ENCODE measurements around the gene OSGEP. TPM values are rescaled to one million over a fixed set of nuclear protein-coding genes. Genes with fewer than 3 reads are reported as not detected.

The OSGEP gene
- total RNA-seq, 1 experiment from 2014 or later: 26.6 TPM

GRCh38 chr14:20469242-20469889 is 14.8 kb upstream of the OSGEP start, which contains the start of gene PNP:
TSS of gene PNP (plus strand) at chr14:20469406. CDS start at chr14:20469525, 119 bp downstream.
- Histone ChIP-seq H3K4me3 (ENCODE audit: low read depth in 2 of 2, low read length in 2 of 2) (peak within 1 kb of the TSS; percentile 82 to 96), H3K9me3 (ENCODE audit: control insufficient read depth, insufficient read depth, low read depth, low read length) (no peaks in the 10 kb centered on the region), H3K27ac (ENCODE audit: low read length) (peak within 1 kb of the TSS; percentile 74), H3K36me3 (ENCODE audit: control insufficient read depth, insufficient read depth, low read length) (peaks cover 4% of the 10 kb centered on the region), H3K27me3 (ENCODE audit: control insufficient read depth, insufficient read depth, low read length) (no peaks in the 10 kb centered on the region), H3K4me1 (ENCODE audit: control insufficient read depth, insufficient read depth, low read length) (peaks cover 3% of the 10 kb centered on the region)
- ATAC-seq (peak; percentile 98), DNase-seq (ENCODE audit: low read depth, low spot score) (peak; percentile 67)
- TSS peak; percentile 78 for BruUV-seq (replicated peaks)
- intact Hi-C loops (cut with micrococcal nuclease; ENCODE audit: unreplicated experiment): no loop called here
- TF ChIP-seq REST (IDR thresholded peaks at IDR 0.05; ENCODE audit: insufficient read depth in 1 of 2, low read depth in 2 of 2, low read length in 1 of 2) (no peak), SIN3A (IDR thresholded peaks at IDR 0.05; ENCODE audit: borderline replicate concordance, insufficient read depth, low read depth, low read length) (0 out of 2 replicates have a peak, but pooled peaks have one; percentile 50), POLR2AphosphoS5 (IDR thresholded peaks at IDR 0.05; ENCODE audit: low read depth, low read length) (peak; percentile 98)
- in situ Hi-C loops (cut with HindIII; ENCODE audit: low pct_unique_long_range_greater_than_20kb, low sequenced_read_pairs): no loop called here
- CTCF ChIA-PET: no interaction called here
- POLR2A ChIA-PET: interaction anchor here (0.9 to 1.1 kb wide), 2 partner anchors 8 to 126 kb away, joined by 3 to 4 read pairs; partner anchors contain the start of genes PARP2 and PIP4P1

GRCh38 chr14:20468764-20469241 is 14.2 kb upstream of the OSGEP start:
- DNase-seq (ENCODE audit: low read depth, low spot score) (no peak), ATAC-seq (peak; percentile 27)
- Histone ChIP-seq H3K27me3 (ENCODE audit: control insufficient read depth, insufficient read depth, low read length) (no peaks in the 10 kb centered on the region), H3K4me3 (ENCODE audit: low read depth in 2 of 2, low read length in 2 of 2) (peak overlapping the region; percentile 82 to 96), H3K9me3 (ENCODE audit: control insufficient read depth, insufficient read depth, low read depth, low read length) (no peaks in the 10 kb centered on the region), H3K4me1 (ENCODE audit: control insufficient read depth, insufficient read depth, low read length) (peaks cover 3% of the 10 kb centered on the region), H3K36me3 (ENCODE audit: control insufficient read depth, insufficient read depth, low read length) (peaks cover 4% of the 10 kb centered on the region), H3K27ac (ENCODE audit: low read length) (peak overlapping the region; percentile 74)
- no peak for TF ChIP-seq CTCF (IDR thresholded peaks at IDR 0.05)
- intact Hi-C loops (cut with micrococcal nuclease; ENCODE audit: unreplicated experiment): no loop called here
- in situ Hi-C loops (cut with HindIII; ENCODE audit: low pct_unique_long_range_greater_than_20kb, low sequenced_read_pairs): no loop called here
- POLR2A ChIA-PET: no interaction called here
- CTCF ChIA-PET: no interaction called here
- BruUV-seq (replicated peaks): no TSS peak

Data from Panc1 (cell line).